B cell (primary cell): ENCODE data around the gene LRRTM3. TPM values are rescaled to one million over a fixed set of nuclear protein-coding genes. Genes with fewer than 3 reads are reported as not detected.

Experiments
- ATAC-seq: fragments of 200-7000 bp; cut with Tn5 transposase; one replicate; pipeline ENCODE4 v1.10.0; 2021; ENCODE audit warnings: low read depth, mild to moderate bottlenecking, moderate number of reproducible peaks, moderate library complexity
- CTCF ChIA-PET: fragments of 350-600 bp; sonication (Branson Sonifier 250); formaldehyde crosslinking; loops from one replicate; lab custom pipeline; 2021; ENCODE audit warnings: antibody characterized with exemption, inconsistent platforms; lab: Charles Lee
- POLR2A ChIA-PET: fragments of 350-600 bp; sonication (Branson Sonifier 250); formaldehyde crosslinking; loops from one replicate; lab custom pipeline; 2021; ENCODE audit warnings: antibody characterized with exemption; lab: Charles Lee
- DNase-seq: peaks from one replicate; pipeline ENCODE4 v3.0.0; 2013
- H2AFZ ChIP-seq: 2 replicates; pipeline ENCODE4 v1.6.1; 2012; ENCODE audit warnings: mild to moderate bottlenecking, low read depth, low read length; ENCODE audit not compliant: insufficient read depth, poor library complexity, severe bottlenecking
- H3K27ac ChIP-seq, 2 donors: 1 replicate in 1 of 2; 2 replicates in 1 of 2; pipeline ENCODE4 v1.5.1; 2012 to 2013; ENCODE audit warnings: low read length in 2 of 2, mild to moderate bottlenecking in 2 of 2, moderate library complexity in 1 of 2
- H3K27me3 ChIP-seq, 4 experiments: fragments of 200-600 bp in 1 of 4; sonication (generic) in 1 of 4; replicated peaks in 1 of 4; 1 replicate in 2 of 4; 2 replicates in 2 of 4; pipeline versions ENCODE4 v1.6.1 to v1.7.0; 2013 to 2016; ENCODE audit warnings: low read length in 3 of 4, mild to moderate bottlenecking in 2 of 4, mixed read lengths in 1 of 4, moderate library complexity in 1 of 4; ENCODE audit not compliant: insufficient read depth in 4 of 4, control insufficient read depth in 3 of 4; ENCODE audit errors: control extremely low read depth in 1 of 4
- H3K36me3 ChIP-seq, 2 experiments: replicated peaks in 1 of 2; 1 replicate in 1 of 2; 2 replicates in 1 of 2; pipeline versions ENCODE4 v1.6.1 to v1.7.1; 2013; ENCODE audit warnings: low read length in 1 of 2; ENCODE audit not compliant: insufficient read depth in 2 of 2, control insufficient read depth in 1 of 2; ENCODE audit errors: control extremely low read depth in 1 of 2, extremely low read depth in 1 of 2
- H3K4me1 ChIP-seq, 2 donors: fragments of 200-600 bp in 1 of 2; sonication (generic) in 1 of 2; 1 replicate in 1 of 2; 2 replicates in 1 of 2; pipeline versions ENCODE4 v1.5.1 to v1.6.1; 2013 to 2017; ENCODE audit warnings: low read length in 2 of 2; ENCODE audit not compliant: control insufficient read depth in 2 of 2, insufficient read depth in 2 of 2
- H3K4me2 ChIP-seq: replicated peaks from 2 replicates; pipeline ENCODE3; 2012; ENCODE audit warnings: mild to moderate bottlenecking, low read depth, low read length; ENCODE audit not compliant: poor library complexity, severe bottlenecking
- H3K4me3 ChIP-seq, 5 experiments: fragments of 200-600 bp in 1 of 5; sonication (generic) in 1 of 5; 1 replicate in 3 of 5; 2 replicates in 2 of 5; pipeline versions ENCODE4 v1.5.1 to v1.7.0; 2011 to 2016; ENCODE audit warnings: low read length in 4 of 5, mild to moderate bottlenecking in 4 of 5, low read depth in 2 of 5, control low read depth in 1 of 5, moderate library complexity in 1 of 5; ENCODE audit not compliant: insufficient read depth in 1 of 5; ENCODE audit errors: control extremely low read depth in 1 of 5, extremely low read depth in 1 of 5
- H3K79me2 ChIP-seq: fragments of 200-600 bp; sonication (generic); one replicate; pipeline ENCODE4 v1.6.0; 2016; ENCODE audit warnings: low read length; ENCODE audit not compliant: control insufficient read depth, insufficient read depth
- H3K9ac ChIP-seq: fragments of 200-600 bp; sonication (generic); 2 replicates; pipeline ENCODE4 v1.6.1; 2017; ENCODE audit warnings: mild to moderate bottlenecking, low read length, moderate library complexity
- H3K9me3 ChIP-seq, 3 donors: one replicate each; pipeline versions ENCODE4 v1.6.1 to v1.7.1; 2013; ENCODE audit warnings: low read length in 2 of 3; ENCODE audit not compliant: control insufficient read depth in 2 of 3, insufficient read depth in 1 of 3; ENCODE audit errors: control extremely low read depth in 1 of 3
- H4K20me1 ChIP-seq: 2 replicates; pipeline ENCODE4 v1.6.0; 2012; ENCODE audit warnings: mild to moderate bottlenecking, low read length; ENCODE audit not compliant: insufficient read depth, control insufficient read depth, poor library complexity, severe bottlenecking
- H3K27ac Mint-ChIP-seq: one replicate; pipeline ENCODE4 v1.8.0; 2021; ENCODE audit warnings: mixed read lengths
- H3K27me3 Mint-ChIP-seq: one replicate; pipeline ENCODE4 v1.8.0; 2021; ENCODE audit warnings: mixed read lengths
- H3K4me1 Mint-ChIP-seq: one replicate; pipeline ENCODE4 v1.8.0; 2021; ENCODE audit warnings: mixed read lengths
- H3K4me3 Mint-ChIP-seq: one replicate; pipeline ENCODE4 v1.8.0; 2021; ENCODE audit warnings: mixed read lengths
- H3K9me3 Mint-ChIP-seq: one replicate; pipeline ENCODE4 v1.8.0; 2022; ENCODE audit warnings: mixed read lengths; ENCODE audit not compliant: insufficient read depth
- CTCF ChIP-seq: fragments of 200-600 bp; IDR thresholded peaks from one replicate; pipeline ENCODE4 v1.8.0; 2022; ENCODE audit warnings: antibody characterized with exemption, mild to moderate bottlenecking
- EZH2 ChIP-seq: IDR thresholded peaks from 2 replicates; pipeline ENCODE4 v1.6.1; 2012; ENCODE audit warnings: borderline replicate concordance, low read depth, mild to moderate bottlenecking, moderate library complexity, low read length; ENCODE audit not compliant: insufficient read depth, poor library complexity, severe bottlenecking
- WGBS: methylation state at CpG from one replicate; pipeline ENCODE4 v1.1.5; 2013; ENCODE audit warnings: missing lambda C conversion rate; ENCODE audit not compliant: insufficient coverage; 5-methylcytosine and 5-hydroxymethylcytosine counted together
- intact Hi-C: fragments of 100-400 bp; cut with micrococcal nuclease; formaldehyde crosslinking; loops from one replicate; pipeline ENCODE4 v1.10.0; 2022
- polyA plus RNA-seq: library from polyadenylated mRNA; depleted of rRNA; stranded (reverse); fragments of >200 nt; gene quantifications from 2 replicates; pipeline ENCODE4 v1.2.3, GENCODE V29; 2012
- total RNA-seq, 2 donors: library from RNA; stranded (reverse); fragments of 120-200 nt in 1 of 2; gene quantifications; 1 replicate in 1 of 2; 2 replicates in 1 of 2; pipeline versions ENCODE4 v1.2.3 to v1.2.4, GENCODE V29; 2013 to 2022

Gene LRRTM3
- total and polyA plus RNA-seq, 2 donors (not counting 1 experiment from before 2014, with no cell fraction given) = not detected

- 43% methylated on average over 1 of the region's 5 CpGs for WGBS
- H3K27me3 ChIP-seq = no peaks in the 10 kb centered on the region
- H3K36me3 ChIP-seq = no peaks in the 10 kb centered on the region
- H2AFZ ChIP-seq = no peak overlapping the region
- H3K4me1 ChIP-seq = no peaks in the 10 kb centered on the region
- H3K4me3 ChIP-seq = no peak overlapping the region
- no peaks in the 10 kb centered on the region for H4K20me1 ChIP-seq
- no peak overlapping the region for H3K9ac ChIP-seq
- no peak overlapping the region for H3K27ac ChIP-seq
- no peaks in the 10 kb centered on the region for H3K79me2 ChIP-seq
- intact Hi-C loops = no loop called here
- no peaks in the 10 kb centered on the region for H3K27me3 Mint-ChIP-seq
- H3K4me2 ChIP-seq = no peak overlapping the region
- peaks cover 0 to 2% (median 0%) of the 10 kb centered on the region in 3 donors for H3K9me3 ChIP-seq
- no peak overlapping the region for H3K27ac Mint-ChIP-seq
- no peak for TF ChIP-seq CTCF
- no peak for TF ChIP-seq EZH2
- H3K4me3 Mint-ChIP-seq = no peak overlapping the region
- no peaks in the 10 kb centered on the region for H3K9me3 Mint-ChIP-seq
- no peak for ATAC-seq
- ChIA-PET CTCF (no interaction called here), POLR2A (no interaction called here)
- no peaks in the 10 kb centered on the region for H3K4me1 Mint-ChIP-seq
- DNase-seq = no peak
Observed at GRCh38 chr10:67050415-67050814, 124.6 kb downstream of the LRRTM3 start.

GRCh38 chr10:67072654-67073053 lies 146.8 kb downstream of the LRRTM3 start:
- Mint-ChIP-seq H3K4me1 (no peaks in the 10 kb centered on the region), H3K27me3 (no peaks in the 10 kb centered on the region), H3K4me3 (no peak overlapping the region), H3K27ac (no peak overlapping the region), H3K9me3 (no peaks in the 10 kb centered on the region)
- Histone ChIP-seq H2AFZ (no peak overlapping the region), H3K9ac (no peak overlapping the region), H3K9me3 (no peaks in the 10 kb centered on the region), H3K79me2 (no peaks in the 10 kb centered on the region), H3K4me3 (no peak overlapping the region), H3K36me3 (no peaks in the 10 kb centered on the region), H3K4me1 (no peaks in the 10 kb centered on the region), H3K27me3 (no peaks in the 10 kb centered on the region), H3K4me2 (no peak overlapping the region), H4K20me1 (no peaks in the 10 kb centered on the region), H3K27ac (no peak overlapping the region)
- DNase-seq (no peak), ATAC-seq (no peak)
- no peak for TF ChIP-seq EZH2
- TF ChIP-seq CTCF = no peak
- CTCF ChIA-PET = no interaction called here
- intact Hi-C loops = no loop called here
- WGBS = no CpG with 5 or more reads among the region's 1 CpG
- POLR2A ChIA-PET = no interaction called here
